Measurements from ENCODE around the gene RHOT2. TPM values are rescaled to one million over a fixed set of nuclear protein-coding genes. Genes with fewer than 3 reads are reported as not detected.

Gene RHOT2
- total RNA-seq, 1 donor from 2014 or later = 165 TPM

DNA sequence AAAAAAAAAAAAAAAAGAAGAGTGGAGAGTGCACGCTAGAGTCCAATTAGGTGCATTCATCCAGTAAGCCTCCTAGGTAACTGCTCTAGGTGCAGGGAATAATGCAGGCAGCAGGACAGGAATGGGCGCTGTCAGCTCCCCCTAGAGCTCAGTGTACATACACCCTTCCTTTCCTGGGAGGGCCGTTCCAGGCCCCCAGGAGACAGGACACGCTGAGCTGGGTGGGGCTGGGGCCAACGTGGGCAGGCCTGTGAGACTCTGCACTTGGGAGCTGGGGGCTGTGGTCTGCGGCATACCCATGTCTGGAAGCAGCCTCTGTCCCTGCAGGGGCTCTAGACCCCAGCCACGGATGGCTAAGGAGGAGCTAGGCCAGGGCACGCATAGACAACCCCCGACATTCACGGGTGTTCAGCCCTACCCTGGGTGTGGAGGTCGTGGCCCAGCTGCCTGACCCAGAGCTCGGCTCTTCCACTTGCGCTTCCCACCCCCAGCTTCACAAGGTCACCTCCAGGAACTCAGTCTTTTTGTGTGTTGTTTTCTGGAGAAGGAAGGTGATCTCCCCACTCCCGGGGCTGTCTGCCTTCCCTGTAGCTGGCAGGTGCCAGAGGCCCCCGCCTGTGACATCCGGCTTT lies 52.0 kb downstream of the RHOT2 start:
- intact Hi-C loops (cut with micrococcal nuclease) = loop anchor here (2.0 kb wide), 1 partner anchor 17 kb away; no protein-coding TSS in a partner anchor
- DNase-seq (ENCODE audit: low spot score) = no peak
- peak overlapping the region; percentile 28 for H3K27ac Mint-ChIP-seq
- no peaks in the 10 kb centered on the region for H3K36me3 Mint-ChIP-seq (ENCODE audit: low read depth)
- H3K9me3 Mint-ChIP-seq = no peaks in the 10 kb centered on the region
- H3K4me1 Mint-ChIP-seq (ENCODE audit: low read depth) = no peaks in the 10 kb centered on the region
- peak overlapping the region; percentile 75 for H3K4me3 Mint-ChIP-seq
- peaks cover 8% of the 10 kb centered on the region for H3K27me3 Mint-ChIP-seq (ENCODE audit: insufficient read depth)

DNA sequence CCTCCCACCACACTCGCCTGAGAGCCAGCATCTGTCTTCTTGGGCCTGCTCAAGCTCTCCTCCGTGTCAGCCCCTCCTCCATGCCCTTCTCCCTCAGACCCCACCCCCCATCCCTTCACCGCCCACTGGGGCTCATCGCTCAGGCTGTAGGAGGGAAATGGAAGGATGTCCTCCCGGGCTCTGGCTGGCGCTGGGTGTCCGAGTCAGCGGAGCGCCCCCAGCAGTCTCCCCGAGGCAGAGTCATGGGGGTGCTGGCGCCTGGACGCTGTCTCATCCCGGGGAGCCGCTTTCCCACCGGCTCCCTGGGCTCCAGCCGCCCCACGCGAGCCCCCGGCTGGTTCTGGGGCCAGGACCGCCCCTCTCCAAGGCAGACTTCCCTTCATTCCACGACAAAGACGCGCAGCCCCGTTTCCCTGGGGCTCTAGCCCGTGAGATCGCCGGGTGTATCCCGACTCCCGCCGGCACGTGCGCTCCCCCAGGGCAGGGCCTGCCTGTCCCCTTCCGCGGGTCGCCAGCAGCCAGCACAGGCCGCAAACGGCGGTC lies 52.6 kb downstream of the RHOT2 start:
- intact Hi-C loops (cut with micrococcal nuclease) = loop anchor here (2.0 kb wide), 1 partner anchor 16 kb away; no protein-coding TSS in a partner anchor
- peak overlapping the region; percentile 28 for H3K27ac Mint-ChIP-seq
- H3K9me3 Mint-ChIP-seq = no peaks in the 10 kb centered on the region
- H3K27me3 Mint-ChIP-seq (ENCODE audit: insufficient read depth) = peaks cover 11% of the 10 kb centered on the region
- H3K4me3 Mint-ChIP-seq = peak overlapping the region; percentile 75
- H3K36me3 Mint-ChIP-seq (ENCODE audit: low read depth) = no peaks in the 10 kb centered on the region
- no peaks in the 10 kb centered on the region for H3K4me1 Mint-ChIP-seq (ENCODE audit: low read depth)
- DNase-seq (ENCODE audit: low spot score) = no peak

DNA sequence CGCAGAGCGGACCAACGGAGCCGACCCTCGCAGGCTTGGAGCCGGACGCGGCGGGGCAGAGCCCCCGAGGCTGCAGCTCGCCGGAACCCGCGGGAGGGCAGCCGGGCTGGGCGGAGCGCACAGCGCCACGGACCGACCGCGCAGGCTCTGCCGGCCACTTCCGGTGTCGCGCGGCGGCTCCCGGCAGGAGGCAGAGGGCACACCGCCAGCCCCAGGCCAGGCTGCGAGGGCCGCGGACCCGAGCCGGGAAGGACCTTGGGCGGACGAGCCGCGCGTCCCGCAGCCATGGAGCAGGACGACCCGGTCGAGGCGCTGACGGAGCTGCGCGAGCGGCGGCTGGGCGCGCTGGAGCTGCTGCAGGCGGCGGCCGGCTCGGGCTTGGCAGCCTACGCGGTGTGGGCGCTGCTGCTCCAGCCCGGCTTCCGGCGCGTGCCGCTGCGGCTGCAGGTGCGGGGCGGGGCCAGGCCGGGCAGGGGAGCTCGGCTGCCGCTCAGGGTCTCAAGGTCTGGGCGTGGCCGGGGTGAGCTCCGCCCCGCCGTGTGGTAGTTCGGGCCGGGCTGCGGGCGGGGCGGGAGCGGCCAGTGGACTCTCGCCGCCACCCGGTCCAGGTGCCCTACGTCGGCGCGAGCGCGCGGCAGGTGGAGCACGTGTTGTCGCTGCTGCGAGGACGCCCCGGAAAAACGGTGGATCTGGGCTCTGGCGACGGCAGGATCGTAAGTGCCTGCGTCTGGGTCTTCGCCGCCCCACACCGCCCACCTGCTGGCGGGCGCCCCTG lies 53.2 kb downstream of the RHOT2 start, which contains the start of gene ANTKMT:
Gene ANTKMT, plus strand, starts transcription at position 157 of the 775 bp plus-strand sequence. Its CDS starts 129 bp downstream, at position 286.
- intact Hi-C loops (cut with micrococcal nuclease) = loop anchor here (2.0 kb wide), 1 partner anchor 16 kb away; no protein-coding TSS in a partner anchor
- peaks cover 11% of the 10 kb centered on the region for H3K27me3 Mint-ChIP-seq (ENCODE audit: insufficient read depth)
- no peaks in the 10 kb centered on the region for H3K36me3 Mint-ChIP-seq (ENCODE audit: low read depth)
- peak; percentile 58 for DNase-seq (ENCODE audit: low spot score)
- H3K27ac Mint-ChIP-seq = peak within 1 kb of the TSS; percentile 28
- H3K4me1 Mint-ChIP-seq (ENCODE audit: low read depth) = no peaks in the 10 kb centered on the region
- H3K9me3 Mint-ChIP-seq = no peaks in the 10 kb centered on the region
- H3K4me3 Mint-ChIP-seq = peak within 1 kb of the TSS; percentile 75

DNA sequence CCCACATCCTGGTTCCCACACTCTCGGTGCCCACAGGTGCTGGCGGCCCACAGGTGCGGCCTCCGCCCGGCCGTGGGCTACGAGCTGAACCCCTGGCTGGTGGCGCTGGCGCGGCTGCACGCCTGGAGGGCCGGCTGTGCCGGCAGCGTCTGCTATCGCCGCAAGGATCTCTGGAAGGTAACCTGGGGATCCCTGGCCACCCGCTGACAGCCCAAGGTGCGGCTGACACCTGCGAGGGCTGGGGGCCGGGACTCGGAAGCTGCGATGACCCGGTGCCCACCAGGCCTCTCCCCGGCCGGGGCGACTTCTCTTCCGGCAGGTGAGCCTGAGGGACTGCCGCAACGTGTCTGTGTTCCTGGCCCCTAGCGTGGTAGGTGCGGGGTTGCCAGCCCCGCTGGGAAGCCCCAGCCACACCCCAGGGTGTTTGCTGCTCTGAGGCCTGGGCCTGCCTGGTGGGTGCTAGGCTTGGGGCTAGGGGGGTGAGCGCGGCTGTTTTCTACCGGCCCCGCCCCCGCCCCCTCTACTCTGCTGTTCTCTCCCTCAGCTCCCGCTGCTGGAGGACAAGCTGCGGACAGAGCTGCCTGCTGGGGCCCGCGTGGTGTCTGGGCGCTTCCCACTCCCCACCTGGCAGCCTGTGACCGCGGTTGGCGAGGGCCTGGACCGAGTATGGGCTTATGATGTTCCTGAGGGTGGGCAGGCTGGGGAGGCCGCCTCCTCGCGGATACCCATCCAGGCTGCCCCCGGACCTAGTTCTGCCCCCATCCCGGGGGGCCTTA lies 54.0 kb downstream of the RHOT2 start:
- intact Hi-C loops (cut with micrococcal nuclease) = loop anchor here (2.0 kb wide), 1 partner anchor 15 kb away; no protein-coding TSS in a partner anchor
- Mint-ChIP-seq H3K9me3 (no peaks in the 10 kb centered on the region), H3K27ac (no peak overlapping the region), H3K4me1 (ENCODE audit: low read depth) (no peaks in the 10 kb centered on the region), H3K4me3 (peak overlapping the region; percentile 69), H3K27me3 (ENCODE audit: insufficient read depth) (peaks cover 11% of the 10 kb centered on the region), H3K36me3 (ENCODE audit: low read depth) (no peaks in the 10 kb centered on the region)
- no peak for DNase-seq (ENCODE audit: low spot score)

- H3K36me3 Mint-ChIP-seq (ENCODE audit: low read depth) = no peaks in the 10 kb centered on the region
- intact Hi-C loops (cut with micrococcal nuclease) = no loop called here
- H3K4me3 Mint-ChIP-seq = peak overlapping the region; percentile 39
These were observed 55.1 kb downstream of the RHOT2 start for GRCh38 chr16:722835-723633.

GRCh38 chr16:723695-724094 lies 55.8 kb downstream of the RHOT2 start:
- intact Hi-C loops (cut with micrococcal nuclease) = no loop called here
- H3K27ac Mint-ChIP-seq = no peak overlapping the region

More at GRCh38 chr16:722835-723633, 55.1 kb downstream of the RHOT2 start:
- DNase-seq (ENCODE audit: low spot score) = no peak
- peaks cover 11% of the 10 kb centered on the region for H3K27me3 Mint-ChIP-seq (ENCODE audit: insufficient read depth)
- H3K9me3 Mint-ChIP-seq = no peaks in the 10 kb centered on the region
- no peaks in the 10 kb centered on the region for H3K4me1 Mint-ChIP-seq (ENCODE audit: low read depth)
- H3K27ac Mint-ChIP-seq = no peak overlapping the region

More at GRCh38 chr16:723695-724094, 55.8 kb downstream of the RHOT2 start:
- Mint-ChIP-seq H3K36me3 (ENCODE audit: low read depth) (no peaks in the 10 kb centered on the region), H3K4me3 (no peak overlapping the region), H3K4me1 (ENCODE audit: low read depth) (no peaks in the 10 kb centered on the region), H3K9me3 (no peaks in the 10 kb centered on the region), H3K27me3 (ENCODE audit: insufficient read depth) (peaks cover 9% of the 10 kb centered on the region)
- no peak for DNase-seq (ENCODE audit: low spot score)

Other genes with a start within 250 kb of the RHOT2 start
- gene RAB11FIP3, start 242.5 kb upstream of the RHOT2 start, total RNA-seq = 41.4 and 47.5 TPM in 2 replicates
- gene CAPN15, start 140.4 kb upstream of the RHOT2 start, total RNA-seq = 122 and 124 TPM in 2 replicates
- not detected in 2 replicates for gene PRR35, start 107.7 kb upstream of the RHOT2 start, total RNA-seq
- 1.0 and 1.2 TPM in 2 replicates for gene NHLRC4, start 101.1 kb upstream of the RHOT2 start, total RNA-seq
- 50.1 and 52.6 TPM in 2 replicates for gene PIGQ, start 98.2 kb upstream of the RHOT2 start, total RNA-seq
- 14.0 and 15.2 TPM in 2 replicates for gene RAB40C, start 78.1 kb upstream of the RHOT2 start, total RNA-seq
- 0.34 and 0.44 TPM in 2 replicates for gene WFIKKN1, start 37.1 kb upstream of the RHOT2 start, total RNA-seq
- 141 and 147 TPM in 2 replicates for gene METTL26, start 31.8 kb upstream of the RHOT2 start, total RNA-seq
- gene MCRIP2, start 26.3 kb upstream of the RHOT2 start, total RNA-seq = 66.5 and 67.6 TPM in 2 replicates
- gene WDR90, start 18.8 kb upstream of the RHOT2 start, total RNA-seq = 81.2 and 82.3 TPM in 2 replicates
- gene RHBDL1, start 7.5 kb downstream of the RHOT2 start, total RNA-seq = 0.71 and 1.1 TPM in 2 replicates
- gene STUB1, start 12.3 kb downstream of the RHOT2 start, total RNA-seq = 94.0 and 95.4 TPM in 2 replicates
- 63.4 and 71.4 TPM in 2 replicates for gene JMJD8, start 16.2 kb downstream of the RHOT2 start, total RNA-seq
- 21.6 and 22.1 TPM in 2 replicates for gene WDR24, start 22.3 kb downstream of the RHOT2 start, total RNA-seq
- gene FBXL16, start 37.7 kb downstream of the RHOT2 start, total RNA-seq = 6.3 and 7.6 TPM in 2 replicates
- gene METRN, start 47.0 kb downstream of the RHOT2 start, total RNA-seq = 21.8 and 29.6 TPM in 2 replicates
- 41.3 and 41.6 TPM in 2 replicates for gene ANTKMT, start 53.0 kb downstream of the RHOT2 start, total RNA-seq
- gene CCDC78, start 58.3 kb downstream of the RHOT2 start, total RNA-seq = 5.8 and 7.8 TPM in 2 replicates
- gene HAGHL, start 59.0 kb downstream of the RHOT2 start, total RNA-seq = 15.8 and 19.1 TPM in 2 replicates
- 41.0 and 43.1 TPM in 2 replicates for gene CIAO3, start 72.9 kb downstream of the RHOT2 start, total RNA-seq
- not detected in 2 replicates for gene MSLN, start 92.6 kb downstream of the RHOT2 start, total RNA-seq
- gene RPUSD1, start 120.2 kb downstream of the RHOT2 start, total RNA-seq = 49.4 and 49.9 TPM in 2 replicates
- 142 and 154 TPM in 2 replicates for gene CHTF18, start 120.5 kb downstream of the RHOT2 start, total RNA-seq
- not detected in 2 replicates for gene GNG13, start 132.6 kb downstream of the RHOT2 start, total RNA-seq